Measurements from ENCODE around the gene C11orf58.

The C11orf58 gene

DNA sequence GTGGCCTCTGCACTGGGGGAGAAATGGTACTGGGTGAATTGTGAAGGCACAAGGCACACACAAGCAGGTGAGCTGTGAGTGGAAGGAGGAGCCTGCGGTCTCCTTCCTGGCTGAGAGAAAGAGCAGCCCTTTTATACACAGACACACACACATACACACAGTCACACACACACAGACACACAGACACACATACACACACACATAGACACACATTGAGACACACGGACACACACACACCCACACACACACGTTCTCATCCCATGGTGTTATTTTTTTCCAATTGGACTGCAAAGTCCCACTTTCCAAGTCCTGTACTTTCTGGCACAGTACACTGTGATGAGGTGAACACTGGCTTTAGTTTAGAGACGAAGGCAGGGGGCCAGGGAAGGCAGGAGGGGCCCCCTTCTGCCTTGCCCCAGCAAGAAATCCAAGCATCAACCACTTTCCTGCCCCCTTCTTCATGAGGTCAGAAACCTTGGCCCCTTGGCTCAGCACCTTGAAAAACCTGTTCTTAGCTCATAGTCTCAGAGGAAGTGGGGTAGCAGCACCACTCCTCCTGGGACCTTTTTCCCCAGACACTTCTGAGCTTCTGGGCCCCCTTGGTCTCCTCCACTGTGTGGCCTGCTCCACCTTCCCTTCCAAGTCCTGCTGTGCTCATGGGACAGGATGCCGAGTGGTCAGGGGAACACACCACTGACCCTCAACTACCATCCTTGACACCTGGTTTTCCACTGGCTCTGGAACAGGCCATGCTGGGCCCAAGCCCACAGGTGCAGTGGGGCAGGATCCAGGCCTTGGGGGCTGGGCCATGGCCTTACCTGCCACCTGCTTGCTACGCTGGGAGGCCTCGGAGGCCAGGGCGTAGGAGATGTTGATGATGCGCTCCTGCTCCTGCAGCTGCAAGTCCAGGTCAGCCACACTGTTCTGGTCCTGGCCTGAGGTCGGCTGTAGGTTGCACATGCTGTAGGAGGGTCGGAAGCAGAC, 43.8 kb downstream of the C11orf58 start:
- H3K27ac ChIP-seq = no peak overlapping the region
- no peak overlapping the region for H3K4me3 ChIP-seq

DNA sequence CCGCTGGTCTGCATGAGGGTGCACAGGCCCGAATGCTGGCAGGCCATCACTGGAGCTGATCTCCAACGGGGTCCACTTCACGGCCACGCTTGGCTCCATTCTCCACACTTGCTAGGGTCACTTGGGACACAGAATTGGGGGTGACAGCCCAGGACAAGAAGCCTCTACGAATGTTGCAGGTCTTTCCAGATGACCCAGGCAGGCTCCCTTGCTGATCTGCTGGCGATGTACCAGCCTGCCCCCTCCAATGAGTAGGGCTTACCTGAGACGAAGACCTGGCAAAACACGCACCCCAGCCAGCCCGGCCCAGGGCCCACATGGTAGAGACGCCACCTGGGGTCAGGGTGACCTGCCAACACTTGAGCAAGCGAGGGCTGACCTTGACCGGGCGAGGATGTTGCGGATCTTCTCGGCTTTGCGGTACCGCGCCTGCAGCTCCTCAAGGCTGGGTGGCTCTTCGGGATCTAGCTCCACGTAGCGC, 44.9 kb downstream of the C11orf58 start:
- Histone ChIP-seq H3K4me3 (no peak overlapping the region), H3K27ac (no peak overlapping the region)

DNA sequence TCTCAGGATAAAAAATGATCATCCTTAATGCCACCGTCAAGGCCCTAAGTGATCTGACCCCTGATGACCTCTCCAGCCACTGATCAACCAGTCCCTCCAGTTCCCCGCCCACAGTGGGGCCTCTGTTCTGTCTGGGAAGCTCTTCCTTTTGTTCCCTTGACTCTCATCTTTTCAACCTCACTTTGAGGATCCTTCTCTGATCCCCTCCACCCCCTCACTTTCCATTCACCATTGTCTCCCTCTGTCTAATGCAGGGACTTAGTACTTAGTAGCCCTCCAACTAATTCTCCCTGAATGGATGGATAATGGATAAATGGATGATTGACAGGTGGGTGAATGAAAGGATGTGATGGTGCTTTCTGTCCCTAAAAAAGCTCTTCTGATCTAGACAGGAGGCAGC, 45.6 kb downstream of the C11orf58 start:
- Histone ChIP-seq H3K27ac (no peak overlapping the region), H3K4me3 (no peak overlapping the region)

DNA sequence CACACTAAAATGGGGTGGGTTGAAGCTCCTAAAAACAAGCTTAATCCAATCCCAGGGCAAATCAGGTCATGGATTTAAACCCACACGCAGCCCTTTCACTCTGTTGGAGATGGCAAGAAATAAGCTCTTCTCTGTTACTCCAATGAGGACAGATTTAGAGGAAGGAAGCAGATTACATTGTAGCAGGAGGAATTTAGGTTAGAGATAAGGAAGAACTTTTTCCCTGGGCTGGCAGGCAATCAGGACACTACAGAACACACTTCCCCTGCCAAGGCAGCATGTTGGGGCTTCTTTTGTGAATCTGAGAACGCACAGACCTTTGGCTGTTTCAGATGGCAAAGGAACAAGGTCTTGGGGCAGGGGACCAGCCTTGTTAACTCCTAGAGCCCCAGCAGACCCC, 46.2 kb downstream of the C11orf58 start:
- no peak overlapping the region for H3K27ac ChIP-seq

DNA sequence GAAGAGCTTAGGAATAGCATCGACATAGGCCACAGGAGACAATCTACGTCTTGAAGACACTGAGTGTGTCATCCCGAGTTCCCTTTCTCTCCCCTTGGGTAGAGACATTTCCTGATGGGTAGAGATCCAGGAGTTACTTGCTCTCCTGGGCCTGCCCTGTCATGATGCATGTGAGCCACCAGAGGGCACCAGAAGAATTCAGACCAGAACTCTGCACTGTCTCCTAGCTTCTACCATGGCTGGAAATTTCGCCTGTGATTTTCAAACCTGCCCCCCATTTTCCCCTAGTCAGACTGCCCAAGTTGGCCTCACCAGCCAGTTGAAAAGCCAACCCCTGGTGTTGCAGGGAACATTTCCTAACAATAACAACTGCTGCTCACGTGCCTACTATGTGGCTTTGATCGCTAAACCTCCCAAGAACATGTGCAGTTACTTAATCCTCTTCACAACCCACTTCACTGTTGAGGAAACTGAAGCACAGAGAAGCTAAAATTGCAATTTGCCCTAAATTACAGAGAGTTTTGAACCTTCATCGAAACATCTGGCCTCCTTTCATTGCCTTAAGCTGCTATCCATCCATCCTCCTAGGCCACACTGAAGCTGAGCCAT, 47.2 kb downstream of the C11orf58 start:
- no peak overlapping the region for H3K27ac ChIP-seq
- H3K4me3 ChIP-seq = no peak overlapping the region

More for the DNA sequence above, 46.2 kb downstream of the C11orf58 start:
- H3K4me3 ChIP-seq = no peak overlapping the region

DNA sequence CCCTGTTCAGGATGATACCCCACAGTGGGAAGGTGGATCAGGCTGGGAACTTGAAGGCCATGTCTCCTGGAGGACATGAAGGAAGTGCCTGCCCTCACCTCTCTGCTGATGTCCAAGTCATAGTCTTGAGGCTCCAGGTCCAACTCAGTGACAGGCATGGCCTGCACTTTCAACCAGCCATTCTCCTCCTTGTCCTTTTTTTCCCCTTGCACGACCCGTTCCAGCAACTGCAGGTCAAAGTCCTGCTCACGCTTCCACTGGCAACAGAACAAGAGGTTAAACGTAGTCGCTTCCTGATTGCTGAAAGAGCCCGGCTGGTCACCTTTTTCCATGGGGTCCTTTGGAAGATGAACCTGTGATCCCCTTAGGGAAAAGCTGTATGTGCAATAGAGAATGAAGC, 47.7 kb downstream of the C11orf58 start:
- Histone ChIP-seq H3K27ac (no peak overlapping the region), H3K4me3 (no peak overlapping the region)

DNA sequence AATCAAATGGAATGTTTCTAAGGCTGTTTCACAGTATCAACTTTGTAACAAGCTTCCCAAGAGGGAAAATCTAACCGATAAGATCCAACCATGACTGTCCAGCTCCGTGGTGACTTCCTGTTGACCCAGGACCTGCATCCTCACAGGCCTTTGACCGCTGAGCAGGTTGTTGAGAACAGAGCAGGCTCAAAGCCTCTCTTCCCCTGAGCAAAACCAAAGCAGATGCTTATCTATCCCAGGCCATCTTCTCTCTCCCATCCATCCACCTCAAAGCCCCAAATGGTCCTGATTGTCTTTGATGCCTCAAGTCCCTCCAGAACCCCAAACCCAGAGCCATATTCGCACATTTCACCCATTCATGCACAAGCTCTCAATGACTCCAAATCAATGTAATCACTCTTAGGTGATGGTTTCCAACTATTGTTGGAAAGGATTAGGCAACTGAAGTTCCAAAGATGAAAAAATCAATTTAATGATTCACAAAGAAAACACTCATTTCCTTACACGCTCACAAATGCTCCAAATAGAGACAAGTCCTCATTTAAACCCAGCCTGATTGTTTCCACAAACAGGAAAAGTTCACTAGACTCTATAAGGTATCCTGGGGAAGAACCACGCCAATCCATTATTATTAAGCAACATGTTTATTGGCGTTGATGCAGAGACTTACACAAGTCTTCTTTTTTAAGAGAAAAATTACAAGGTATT, 48.7 kb downstream of the C11orf58 start:
- Histone ChIP-seq H3K4me3 (no peak overlapping the region), H3K27ac (peak overlapping the region in 5 of 21 experiments; percentile 5 to 59 (median 30))

DNA sequence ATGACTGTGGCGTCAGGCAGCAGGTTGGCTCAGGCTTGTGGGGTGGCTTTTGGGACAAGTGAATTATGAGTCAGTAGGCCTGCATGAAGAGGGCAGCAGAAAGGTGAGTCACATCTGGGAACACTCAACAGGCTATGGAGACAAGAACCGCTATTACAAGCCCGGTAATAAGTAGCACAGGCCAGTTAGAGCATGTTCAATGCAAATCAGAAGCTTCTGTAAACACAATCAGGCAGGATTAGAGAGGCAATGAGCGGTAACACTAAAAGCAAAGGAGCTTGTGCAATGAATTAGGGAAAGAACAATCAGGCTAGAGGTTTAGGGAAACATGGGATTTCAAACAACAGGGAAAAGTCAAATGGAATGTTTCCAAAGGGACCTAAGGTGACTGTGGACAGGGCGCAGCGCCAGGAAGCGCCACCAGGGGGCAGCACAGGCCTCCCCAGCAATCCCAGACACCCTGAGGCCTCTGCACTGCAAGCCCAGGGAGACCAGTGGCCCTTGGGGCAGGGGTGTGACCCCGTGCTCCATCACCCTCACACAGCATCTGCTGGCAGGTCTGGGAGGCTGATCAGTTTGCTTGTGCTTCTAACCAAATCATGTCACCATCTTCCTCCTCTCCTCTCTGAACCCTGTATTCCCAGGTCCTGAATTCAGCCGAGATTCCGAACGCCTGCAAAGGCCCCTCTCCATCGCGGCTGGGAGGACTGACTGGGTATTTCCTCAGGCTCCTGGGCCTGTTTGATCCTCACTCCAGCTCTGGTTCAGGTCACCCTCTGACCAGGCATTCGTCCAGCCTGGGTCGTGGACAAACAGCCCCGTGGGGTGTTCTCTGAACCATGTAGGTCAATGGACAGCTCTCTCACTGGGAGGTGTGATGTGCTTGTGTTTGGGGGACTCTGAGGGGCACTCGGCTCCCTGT, 50.0 kb downstream of the C11orf58 start:
- H3K27ac ChIP-seq = peak overlapping the region in 16 of 21 experiments; percentile 7 to 72 (median 59)
- no peak overlapping the region for H3K4me3 ChIP-seq

DNA sequence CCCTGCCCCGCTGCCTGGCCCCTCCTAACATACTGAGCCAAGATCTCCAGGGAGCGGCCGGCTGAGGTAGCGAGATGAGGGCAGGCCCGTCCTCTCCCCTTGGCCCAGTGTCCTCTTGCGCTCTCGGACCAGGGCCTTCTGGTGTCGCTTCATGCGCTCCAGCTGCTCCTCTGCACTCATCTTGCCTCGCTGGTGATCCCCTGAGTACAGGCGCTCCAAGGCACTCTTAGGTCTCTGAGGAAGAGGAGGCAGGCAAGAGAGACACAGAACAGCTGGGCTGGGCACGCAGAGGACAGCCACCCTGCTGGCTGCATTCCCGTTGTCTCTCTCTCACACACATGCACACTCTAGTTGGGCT, 50.6 kb downstream of the C11orf58 start:
- peak overlapping the region in 14 of 21 experiments; percentile 7 to 72 (median 59) for H3K27ac ChIP-seq

DNA sequence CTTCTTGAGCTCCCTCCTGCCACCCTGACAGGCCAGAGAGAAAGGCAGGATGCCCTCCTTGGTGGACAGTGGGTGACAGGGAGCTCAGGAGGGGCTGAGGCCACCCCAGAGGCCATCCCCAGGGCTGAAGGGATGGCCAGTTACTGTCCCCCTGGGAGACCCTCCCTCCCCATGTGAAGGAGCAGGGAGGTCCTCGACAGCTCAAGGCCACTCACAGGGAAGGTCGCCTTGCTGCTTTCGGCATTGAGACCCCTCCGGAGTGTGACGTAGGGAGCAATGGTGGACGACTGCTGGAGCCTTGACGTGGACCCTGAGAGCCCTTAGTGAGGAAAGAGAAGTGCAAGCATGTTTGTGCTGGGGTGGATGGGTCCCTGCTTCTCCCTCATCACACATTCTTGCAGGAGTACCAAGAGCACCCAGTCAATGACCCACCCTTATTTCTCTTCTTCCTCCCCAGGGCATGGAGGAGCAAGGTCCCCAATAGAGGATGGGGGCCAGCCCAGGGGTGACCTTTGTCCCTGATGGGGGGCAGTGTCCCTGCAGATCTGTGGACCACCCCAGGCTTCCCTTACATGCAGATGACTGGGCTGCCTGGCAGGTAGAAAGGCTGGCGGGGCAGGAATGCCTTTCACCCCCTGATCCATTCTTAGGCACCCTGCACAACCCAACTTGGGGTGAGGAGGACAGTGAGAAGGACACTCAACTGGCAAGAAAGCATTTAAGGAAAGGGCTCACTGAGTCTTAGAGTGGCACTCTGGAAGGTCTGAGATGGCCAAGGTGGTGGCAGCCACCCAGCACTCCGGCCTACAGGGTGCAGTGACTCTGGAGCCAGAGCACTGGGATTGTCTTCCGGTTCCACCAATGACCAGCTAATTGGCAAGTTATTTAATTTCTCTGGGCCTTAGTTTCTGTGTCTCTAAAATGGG, 51.4 kb downstream of the C11orf58 start:
- H3K27ac ChIP-seq = peak overlapping the region in 10 of 21 experiments; percentile 9 to 72 (median 64)
- H3K4me3 ChIP-seq = no peak overlapping the region

More for the DNA sequence above, 50.6 kb downstream of the C11orf58 start:
- H3K4me3 ChIP-seq = no peak overlapping the region

DNA sequence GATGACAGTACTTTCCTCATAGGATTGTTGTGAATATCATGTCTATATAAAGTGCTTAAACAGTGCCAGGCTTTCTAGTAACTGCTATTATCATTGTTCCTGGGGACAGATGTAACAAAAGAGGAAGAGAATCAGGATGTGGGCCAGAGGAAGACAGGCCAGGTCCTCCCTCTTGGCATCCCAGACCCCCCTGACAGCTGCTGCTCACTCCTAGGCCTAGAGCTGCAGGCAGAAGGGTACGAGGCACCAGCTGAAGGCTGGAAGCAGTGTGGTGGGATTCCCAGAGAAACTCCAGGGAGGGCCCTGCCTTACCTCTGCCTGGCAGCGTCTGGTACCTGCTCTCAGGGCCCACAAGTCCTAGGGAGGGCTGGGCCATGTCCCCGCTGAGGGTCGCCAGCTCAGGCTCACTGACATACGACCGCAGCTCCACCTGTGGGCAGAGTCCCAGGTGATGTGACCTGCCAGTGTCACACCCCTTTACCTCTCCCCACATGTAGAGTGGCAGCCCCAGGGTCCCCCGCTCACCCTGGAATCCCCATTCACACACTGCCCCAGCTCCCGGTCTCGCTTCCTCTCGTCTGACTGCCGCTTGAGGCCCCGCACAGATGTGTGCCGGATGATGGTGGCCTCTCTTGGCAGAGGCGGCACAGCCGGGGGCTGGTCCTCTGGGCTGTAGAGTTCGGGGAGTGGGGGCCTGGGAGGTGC, 52.2 kb downstream of the C11orf58 start:
- Histone ChIP-seq H3K27ac (peak overlapping the region in 18 of 21 experiments; percentile 15 to 80 (median 60)), H3K4me3 (no peak overlapping the region)

DNA sequence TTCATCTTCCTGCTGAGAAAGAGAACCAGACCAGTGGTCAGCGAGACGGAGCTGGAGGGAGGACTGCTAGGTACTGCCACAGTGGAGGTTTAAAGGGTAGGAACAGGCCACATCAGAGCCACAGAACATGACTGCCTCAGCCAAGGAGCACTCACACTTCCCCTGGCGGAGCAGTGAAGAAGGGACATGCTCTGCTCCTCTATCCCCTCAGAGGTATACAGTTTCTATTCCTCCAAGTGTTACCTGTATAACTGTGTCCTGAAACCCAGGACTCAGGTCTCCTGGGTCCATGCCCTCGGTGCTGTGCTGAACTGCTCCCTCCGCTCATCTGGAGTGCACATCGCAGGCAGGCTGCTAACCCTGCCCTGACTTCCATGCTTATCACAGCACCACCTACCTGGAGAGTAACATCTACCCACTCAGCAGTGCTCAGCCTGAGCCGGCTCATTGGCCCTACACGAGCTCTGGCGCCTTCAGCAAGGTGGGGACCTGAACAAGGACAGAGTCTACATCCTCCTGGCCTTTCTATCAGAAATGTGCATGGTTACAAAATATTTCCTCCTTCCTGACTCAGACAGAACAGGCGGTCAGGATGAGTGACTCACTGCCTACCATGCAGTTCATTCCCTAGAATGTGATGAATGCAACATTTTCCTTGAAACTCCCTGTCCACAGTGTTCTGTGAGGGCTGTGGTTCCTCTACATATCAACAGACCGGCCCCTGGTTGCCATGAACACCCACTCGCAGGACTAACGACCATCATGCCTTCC, 52.9 kb downstream of the C11orf58 start:
- H3K27ac ChIP-seq = peak overlapping the region in 18 of 21 experiments; percentile 15 to 80 (median 62)

DNA sequence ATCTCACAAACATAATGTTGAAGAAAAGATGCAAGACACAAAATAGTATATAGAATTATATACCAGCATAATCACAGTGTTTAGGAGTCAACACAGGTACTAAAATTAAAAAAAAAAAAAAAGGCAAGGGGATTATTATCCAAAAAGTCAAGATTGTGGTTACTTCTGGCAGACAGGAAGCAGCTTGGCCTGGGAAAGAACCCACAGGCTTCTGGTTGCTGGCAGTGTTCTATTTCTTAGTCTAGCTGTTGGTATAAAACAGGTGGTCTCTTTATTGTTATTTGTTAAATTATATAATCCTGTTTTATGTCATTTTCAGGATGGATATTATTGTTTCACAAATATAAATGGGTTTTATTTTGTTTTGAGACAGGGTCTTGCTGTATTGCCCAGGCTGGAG, 54.0 kb downstream of the C11orf58 start:
- H3K27ac ChIP-seq = peak overlapping the region in 11 of 21 experiments; percentile 28 to 80 (median 60)
- no peak overlapping the region for H3K4me3 ChIP-seq

More for the DNA sequence above, 52.9 kb downstream of the C11orf58 start:
- H3K4me3 ChIP-seq = no peak overlapping the region

DNA sequence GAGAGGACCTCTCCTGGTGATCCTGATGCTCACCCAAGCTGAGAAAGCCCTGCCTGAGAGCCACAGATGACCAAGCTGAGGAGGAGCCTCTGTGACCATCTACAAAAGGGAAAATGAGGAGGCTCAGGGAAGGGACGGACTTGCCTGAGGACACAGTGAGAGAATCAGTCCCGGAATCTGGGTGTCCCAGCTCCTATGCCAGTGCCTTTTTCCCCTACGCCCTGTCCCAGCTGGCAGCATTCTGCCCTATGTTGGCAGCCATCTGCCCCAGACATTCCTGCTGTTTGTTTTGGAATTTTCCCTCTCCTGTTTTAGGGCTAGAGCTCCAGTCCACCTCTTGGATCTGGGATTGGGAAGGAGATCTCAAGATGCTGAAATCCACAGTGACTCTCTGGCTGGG, 54.6 kb downstream of the C11orf58 start:
- H3K27ac ChIP-seq = peak overlapping the region in 11 of 21 experiments; percentile 7 to 80 (median 32)
- no peak overlapping the region for H3K4me3 ChIP-seq

DNA sequence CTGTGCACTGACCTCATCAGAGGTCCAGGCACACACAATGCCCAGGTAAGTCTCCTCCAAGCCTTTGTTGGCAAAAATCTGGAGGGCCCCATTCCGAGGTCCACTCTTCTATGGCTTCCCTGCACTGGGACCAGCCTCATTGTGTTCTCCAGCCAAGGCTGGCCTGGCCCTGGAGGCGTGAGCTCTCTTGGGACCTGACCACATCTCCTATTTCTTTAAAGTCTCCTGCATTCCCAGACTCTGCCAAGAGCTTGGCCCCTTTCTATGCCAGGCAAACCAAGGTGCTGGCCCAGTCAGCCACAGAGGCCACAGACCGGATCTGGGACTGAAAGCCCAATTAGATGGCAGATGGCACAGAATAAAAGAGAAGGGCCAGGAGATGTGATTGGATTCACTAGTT, 55.1 kb downstream of the C11orf58 start:
- Histone ChIP-seq H3K4me3 (no peak overlapping the region), H3K27ac (peak overlapping the region in 8 of 21 experiments; percentile 7 to 80 (median 30))

DNA sequence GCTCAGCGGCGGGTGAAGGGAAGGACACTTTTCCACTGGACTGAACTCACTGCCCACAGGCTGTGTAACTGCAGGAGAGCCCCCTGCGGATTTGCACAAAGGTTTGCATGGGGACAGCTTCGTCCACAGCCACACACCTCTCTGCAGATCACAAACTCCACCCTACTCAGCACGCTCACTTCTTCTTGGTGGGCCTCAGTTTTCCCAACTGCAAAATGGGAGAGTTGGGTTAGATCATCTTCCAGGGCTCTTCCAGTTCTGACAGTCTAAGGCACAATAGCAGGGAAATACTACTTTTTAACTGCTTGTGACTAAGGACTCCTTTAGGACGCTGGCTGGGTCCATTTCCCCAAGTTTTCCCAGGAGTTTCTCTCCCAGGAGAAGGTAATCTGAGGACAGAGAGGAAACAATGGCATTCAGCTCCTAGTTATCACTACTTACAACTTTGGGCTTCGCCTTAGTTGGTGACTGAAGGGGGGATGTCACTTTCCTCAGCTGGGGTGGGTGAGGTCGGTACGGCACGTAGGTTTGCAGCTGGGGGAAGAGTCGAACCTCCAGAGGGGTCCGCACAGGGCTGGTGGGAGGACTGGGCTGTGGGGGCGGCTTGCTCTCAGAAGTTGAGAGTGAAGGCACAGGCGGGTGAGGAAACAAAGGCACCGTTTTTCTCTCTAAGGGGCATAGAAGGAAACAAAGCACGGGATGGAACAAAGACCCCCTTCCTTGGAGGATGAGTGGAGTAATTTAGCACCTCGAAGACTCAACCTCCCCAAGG, 55.8 kb downstream of the C11orf58 start:
- Histone ChIP-seq H3K27ac (peak overlapping the region in 6 of 21 experiments; percentile 31 to 79 (median 62)), H3K4me3 (no peak overlapping the region)
